AG04449 (cell line): ENCODE results near the gene CDC14B.
A peak's percentile ranks its signal among the peaks of the same experiment; 100 is the strongest.
"Not testable (repeated sequence)": the region's sequence is repeated elsewhere in the genome, so short reads cannot be mapped to it uniquely, and the experiment has no call there.

Source experiments
- CTCF ChIA-PET: fragments of 350-600 bp; formaldehyde crosslinking; extraction: SDS; loops from one replicate; lab custom pipeline; 2021; ENCODE audit warnings: antibody characterized with exemption; lab: Yijun Ruan, JAX
- POLR2A ChIA-PET: fragments of 400-600, 350-600 bp; formaldehyde crosslinking; extraction: SDS; loops from one replicate; lab custom pipeline; 2020; ENCODE audit warnings: antibody characterized with exemption, inconsistent platforms; lab: Yijun Ruan, JAX
- DNase-seq: peaks from one replicate; pipeline ENCODE4 v3.0.0-alpha.2; 2010; ENCODE audit warnings: low read depth, low spot score
- H3K4me3 ChIP-seq: 2 replicates; pipeline ENCODE4 v1.5.1; 2011; ENCODE audit warnings: low read depth, mild to moderate bottlenecking, control low read depth, low read length
- CTCF ChIP-seq: IDR thresholded peaks from one replicate; pipeline ENCODE4 v1.5.1; 2011; ENCODE audit warnings: mild to moderate bottlenecking, moderate library complexity, low read length, control low read depth, inconsistent platforms; ENCODE audit not compliant: insufficient read depth; ENCODE audit errors: missing control alignments

The CDC14B gene

GRCh38 chr9:96619491-96620180, at the start of gene CDC14B:
Gene CDC14B, minus strand, starts transcription at chr9:96619843. Its CDS starts 465 bp downstream, at chr9:96619378.
- CTCF ChIA-PET = interaction anchor here (1.2 to 1.4 kb wide), 2 partner anchors 13 to 15 kb away, joined by 3 to 7 read pairs; no protein-coding TSS in a partner anchor
- POLR2A ChIA-PET = interaction anchor here (1.2 kb wide), 1 partner anchor 132 kb away, joined by 7 read pairs; no protein-coding TSS in a partner anchor
- DNase-seq = peak; percentile 28
- H3K4me3 ChIP-seq = peak within 1 kb of the TSS; percentile 66
- peak; percentile 15 for TF ChIP-seq CTCF

GRCh38 chr9:96668868-96669534, 49.4 kb upstream of the CDC14B start:
- no peak for DNase-seq
- CTCF ChIA-PET = interaction anchor here (1.0 to 8.2 kb wide), 6 partner anchors 11 to 450 kb away, joined by 3 to 190 read pairs (median 16); no protein-coding TSS in a partner anchor
- POLR2A ChIA-PET = no interaction called here

GRCh38 chr9:96667363-96667728, 47.7 kb upstream of the CDC14B start:
- DNase-seq = no peak
- TF ChIP-seq CTCF = no peak
- ChIA-PET CTCF (interaction anchor here (0.8 to 8.2 kb wide), 22 partner anchors 7 to 441 kb away, joined by 3 to 190 read pairs (median 4); partner anchors contain the start of genes HABP4, PRXL2C and SLC35D2), POLR2A (no interaction called here)
- H3K4me3 ChIP-seq = no peak overlapping the region

More at GRCh38 chr9:96668868-96669534, 49.4 kb upstream of the CDC14B start:
- no peak for TF ChIP-seq CTCF
- H3K4me3 ChIP-seq = no peak overlapping the region

GRCh38 chr9:96666653-96667362, 47.2 kb upstream of the CDC14B start:
- H3K4me3 ChIP-seq = not testable (repeated sequence)
- POLR2A ChIA-PET = interaction anchor here (0.7 kb wide), 1 partner anchor 28 kb away, joined by 3 read pairs; no protein-coding TSS in a partner anchor

GRCh38 chr9:96665789-96666188, 46.1 kb upstream of the CDC14B start:
- TF ChIP-seq CTCF = no peak
- ChIA-PET CTCF (interaction anchor here (1.2 to 8.2 kb wide), 9 partner anchors 9 to 433 kb away, joined by 3 to 190 read pairs (median 8); partner anchors contain the start of genes HABP4 and SLC35D2), POLR2A (no interaction called here)
- DNase-seq = no peak
- H3K4me3 ChIP-seq = no peak overlapping the region

More at GRCh38 chr9:96666653-96667362, 47.2 kb upstream of the CDC14B start:
- DNase-seq = not testable (repeated sequence)
- CTCF ChIA-PET = interaction anchor here (0.7 to 8.2 kb wide), 26 partner anchors 8 to 440 kb away, joined by 3 to 190 read pairs (median 4); partner anchors contain the start of genes HABP4, PRXL2C and SLC35D2
- TF ChIP-seq CTCF = peak; percentile 36
